ENCODE measurements around the gene PGAM1.
"Not testable (repeated sequence)": the region's sequence is repeated elsewhere in the genome, so short reads cannot be mapped to it uniquely, and the experiment has no call there.

PGAM1 gene

GRCh38 chr10:97408496-97408992 is 17.4 kb upstream of the PGAM1 start:
- H3K9ac ChIP-seq: no peak overlapping the region
- no peak overlapping the region for H2AFZ ChIP-seq (ENCODE audit: low read depth)
- no peak overlapping the region for H3K4me3 ChIP-seq (IDR thresholded peaks at IDR 0.05; ENCODE audit: insufficient read depth, low read depth, low read length)
- peaks cover 41% of the 10 kb centered on the region for H3K4me1 ChIP-seq (ENCODE audit: low read depth, poor library complexity, severe bottlenecking)
- no peaks in the 10 kb centered on the region for H4K20me1 ChIP-seq (ENCODE audit: insufficient read depth)
- no peaks in the 10 kb centered on the region for H3K27me3 ChIP-seq (ENCODE audit: insufficient read depth, low read depth)
- no peaks in the 10 kb centered on the region for H3K79me2 ChIP-seq (ENCODE audit: insufficient read depth, low read depth)
- H3K4me2 ChIP-seq: no peak overlapping the region
- no peaks in the 10 kb centered on the region for H3K36me3 ChIP-seq (ENCODE audit: insufficient read depth)
- no peak for TF ChIP-seq CTCF (conservative IDR thresholded peaks at IDR 0.05; ENCODE audit: low read depth, low read length)
- H3K27ac ChIP-seq: no peak overlapping the region

- H3K4me2 ChIP-seq: no peak overlapping the region; the same call in 1 of the 2 replicates
- no peak overlapping the region for H3K9ac ChIP-seq
- H3K4me1 ChIP-seq (ENCODE audit: low read depth, poor library complexity, severe bottlenecking): peaks cover 54% of the 10 kb centered on the region
- no peak for TF ChIP-seq CTCF (conservative IDR thresholded peaks at IDR 0.05; ENCODE audit: low read depth, low read length)
- no peak overlapping the region for H2AFZ ChIP-seq (ENCODE audit: low read depth)
- H3K79me2 ChIP-seq (ENCODE audit: insufficient read depth, low read depth): no peaks in the 10 kb centered on the region
- H3K27ac ChIP-seq: peak overlapping the region; percentile 93; the same call in 1 of the 2 replicates
- H3K4me3 ChIP-seq (IDR thresholded peaks at IDR 0.05; ENCODE audit: insufficient read depth, low read depth, low read length): no peak overlapping the region
- no peaks in the 10 kb centered on the region for H4K20me1 ChIP-seq (ENCODE audit: insufficient read depth)
- H3K27me3 ChIP-seq (ENCODE audit: insufficient read depth, low read depth): no peaks in the 10 kb centered on the region
- no peaks in the 10 kb centered on the region for H3K36me3 ChIP-seq (ENCODE audit: insufficient read depth)
Measured at GRCh38 chr10:97411406-97411805, 14.6 kb upstream of the PGAM1 start.

GRCh38 chr10:97412891-97413304 is 13.1 kb upstream of the PGAM1 start:
- Histone ChIP-seq H3K27ac (peak overlapping the region; percentile 93), H3K9ac (peak overlapping the region; percentile 55), H3K79me2 (ENCODE audit: insufficient read depth, low read depth) (no peaks in the 10 kb centered on the region), H3K4me1 (ENCODE audit: low read depth, poor library complexity, severe bottlenecking) (peaks cover 43% of the 10 kb centered on the region), H4K20me1 (ENCODE audit: insufficient read depth) (no peaks in the 10 kb centered on the region), H3K4me3 (IDR thresholded peaks at IDR 0.05; ENCODE audit: insufficient read depth, low read depth, low read length) (no peak overlapping the region), H2AFZ (ENCODE audit: low read depth) (peak overlapping the region; percentile 96), H3K4me2 (peak overlapping the region; percentile 88), H3K36me3 (ENCODE audit: insufficient read depth) (no peaks in the 10 kb centered on the region), H3K27me3 (ENCODE audit: insufficient read depth, low read depth) (no peaks in the 10 kb centered on the region)
- no peak for TF ChIP-seq CTCF (conservative IDR thresholded peaks at IDR 0.05; ENCODE audit: low read depth, low read length)

GRCh38 chr10:97416565-97416964 is 9.4 kb upstream of the PGAM1 start:
- H2AFZ ChIP-seq (ENCODE audit: low read depth): no peak overlapping the region

GRCh38 chr10:97423757-97424098 is 2.3 kb upstream of the PGAM1 start:
- Histone ChIP-seq H3K79me2 (ENCODE audit: insufficient read depth, low read depth) (peaks cover 26% of the 10 kb centered on the region), H3K4me1 (ENCODE audit: low read depth, poor library complexity, severe bottlenecking) (peaks cover 27% of the 10 kb centered on the region)
- H3K27ac ChIP-seq; H2AFZ ChIP-seq (ENCODE audit: low read depth); H3K27me3 ChIP-seq (ENCODE audit: insufficient read depth, low read depth); H4K20me1 ChIP-seq (ENCODE audit: insufficient read depth); H3K36me3 ChIP-seq (ENCODE audit: insufficient read depth); H3K9ac ChIP-seq; H3K4me3 ChIP-seq (IDR thresholded peaks at IDR 0.05; ENCODE audit: insufficient read depth, low read depth, low read length); H3K4me2 ChIP-seq: not testable (repeated sequence)

More at GRCh38 chr10:97416565-97416964, 9.4 kb upstream of the PGAM1 start:
- H3K4me2 ChIP-seq: no peak overlapping the region
- H3K4me1 ChIP-seq (ENCODE audit: low read depth, poor library complexity, severe bottlenecking): peaks cover 50% of the 10 kb centered on the region
- H3K9ac ChIP-seq: no peak overlapping the region
- H3K27ac ChIP-seq: no peak overlapping the region
- H3K79me2 ChIP-seq (ENCODE audit: insufficient read depth, low read depth): no peaks in the 10 kb centered on the region
- no peaks in the 10 kb centered on the region for H3K27me3 ChIP-seq (ENCODE audit: insufficient read depth, low read depth)
- H3K4me3 ChIP-seq (IDR thresholded peaks at IDR 0.05; ENCODE audit: insufficient read depth, low read depth, low read length): no peak overlapping the region
- no peak for TF ChIP-seq CTCF (conservative IDR thresholded peaks at IDR 0.05; ENCODE audit: low read depth, low read length)
- H3K36me3 ChIP-seq (ENCODE audit: insufficient read depth): no peaks in the 10 kb centered on the region
- no peaks in the 10 kb centered on the region for H4K20me1 ChIP-seq (ENCODE audit: insufficient read depth)

Measured in KMS-11 (cell line).